Calu3 (cell line): ENCODE measurements around the gene HOXB13. TPM values are rescaled to one million over a fixed set of nuclear protein-coding genes. Genes with fewer than 3 reads are reported as not detected.

Experiments used
- BruUV-seq: library from RNA; stranded (reverse); fragments of 400-500 nt; replicated peaks from 2 replicates; lab custom pipeline; 2021; lab: Mats Ljungman, UMichigan
- CTCF ChIA-PET: fragments of 300-600 bp; sonication (Branson Sonifier 250); formaldehyde crosslinking; loops from one replicate; lab custom pipeline; 2022; ENCODE audit warnings: antibody characterized with exemption; lab: Charles Lee
- DNase-seq: peaks from one replicate; pipeline ENCODE4 v3.0.0; 2022
- H3K27ac Mint-ChIP-seq: one replicate; pipeline ENCODE4 v1.8.0; 2022; ENCODE audit warnings: mixed read lengths; ENCODE audit not compliant: unreplicated experiment
- H3K27me3 Mint-ChIP-seq: one replicate; pipeline ENCODE4 v1.8.0; 2022; ENCODE audit warnings: mixed read lengths; ENCODE audit not compliant: unreplicated experiment
- H3K36me3 Mint-ChIP-seq: one replicate; pipeline ENCODE4 v1.8.0; 2022; ENCODE audit warnings: mild to moderate bottlenecking, moderate library complexity, mixed read lengths; ENCODE audit not compliant: insufficient read depth, unreplicated experiment
- H3K4me1 Mint-ChIP-seq: one replicate; pipeline ENCODE4 v1.8.0; 2022; ENCODE audit warnings: mild to moderate bottlenecking, low read depth, mixed read lengths; ENCODE audit not compliant: unreplicated experiment
- H3K4me3 Mint-ChIP-seq: one replicate; pipeline ENCODE4 v1.8.0; 2022; ENCODE audit warnings: mild to moderate bottlenecking, low read depth, moderate library complexity, mixed read lengths; ENCODE audit not compliant: unreplicated experiment
- H3K9me3 Mint-ChIP-seq: one replicate; pipeline ENCODE4 v1.8.0; 2022; ENCODE audit warnings: low read depth, mixed read lengths; ENCODE audit not compliant: unreplicated experiment
- CTCF ChIP-seq: fragments of 200-600 bp; IDR thresholded peaks from one replicate; pipeline ENCODE4 v1.8.0; 2022; ENCODE audit warnings: antibody characterized with exemption; ENCODE audit not compliant: unreplicated experiment
- intact Hi-C: fragments of 100-400 bp; cut with micrococcal nuclease; formaldehyde crosslinking; loops from one replicate; pipeline ENCODE4 v1.10.0; 2022; ENCODE audit not compliant: unreplicated experiment
- total RNA-seq: library from RNA; stranded (reverse); gene quantifications from 2 replicates; pipeline ENCODE4 v1.2.3, GENCODE V29; 2022

Gene HOXB13
- total RNA-seq, 1 experiment from 2014 or later = 1.1 TPM

GRCh38 chr17:48754500-48755261 is 26.1 kb upstream of the HOXB13 start:
- Mint-ChIP-seq H3K27me3 (peaks cover 92% of the 10 kb centered on the region), H3K36me3 (no peaks in the 10 kb centered on the region), H3K9me3 (no peaks in the 10 kb centered on the region), H3K4me1 (peaks cover 30% of the 10 kb centered on the region), H3K4me3 (no peak overlapping the region), H3K27ac (no peak overlapping the region)
- CTCF ChIA-PET = no interaction called here
- no TSS peak for BruUV-seq
- intact Hi-C loops = no loop called here
- no peak for DNase-seq
- no peak for TF ChIP-seq CTCF

GRCh38 chr17:48753794-48754499 is 25.4 kb upstream of the HOXB13 start:
- CTCF ChIA-PET = no interaction called here

GRCh38 chr17:48752399-48753288 is 24.1 kb upstream of the HOXB13 start:
- intact Hi-C loops = no loop called here

More at GRCh38 chr17:48753794-48754499, 25.4 kb upstream of the HOXB13 start:
- intact Hi-C loops = no loop called here
- TF ChIP-seq CTCF = no peak
- H3K4me3 Mint-ChIP-seq = no peak overlapping the region
- H3K4me1 Mint-ChIP-seq = peaks cover 30% of the 10 kb centered on the region
- H3K27me3 Mint-ChIP-seq = peaks cover 92% of the 10 kb centered on the region
- H3K36me3 Mint-ChIP-seq = no peaks in the 10 kb centered on the region
- BruUV-seq = no TSS peak
- DNase-seq = no peak
- no peaks in the 10 kb centered on the region for H3K9me3 Mint-ChIP-seq
- H3K27ac Mint-ChIP-seq = no peak overlapping the region

More at GRCh38 chr17:48752399-48753288, 24.1 kb upstream of the HOXB13 start:
- no peak overlapping the region for H3K27ac Mint-ChIP-seq
- no peaks in the 10 kb centered on the region for H3K9me3 Mint-ChIP-seq
- H3K4me1 Mint-ChIP-seq = peaks cover 30% of the 10 kb centered on the region
- peaks cover 95% of the 10 kb centered on the region for H3K27me3 Mint-ChIP-seq
- BruUV-seq = no TSS peak
- TF ChIP-seq CTCF = no peak
- H3K4me3 Mint-ChIP-seq = no peak overlapping the region
- no peaks in the 10 kb centered on the region for H3K36me3 Mint-ChIP-seq
- CTCF ChIA-PET = interaction anchor here (0.6 to 0.7 kb wide), 2 partner anchors 11 to 352 kb away, joined by 5 read pairs; no protein-coding TSS in a partner anchor
- no peak for DNase-seq
